Hypothalamus (tissue), 51 donors: Measurements from ENCODE around the gene MAP3K20.
A peak's percentile ranks its signal among the peaks of the same experiment; 100 is the strongest.
"Not testable (repeated sequence)": the region's sequence is repeated elsewhere in the genome, so short reads cannot be mapped to it uniquely, and the experiment has no call there.

Experiments used
- DNase-seq, 51 donors: peaks; one replicate each; lab custom pipeline; 2025; lab: John Stamatoyannopoulos, UW

The MAP3K20 gene

DNA sequence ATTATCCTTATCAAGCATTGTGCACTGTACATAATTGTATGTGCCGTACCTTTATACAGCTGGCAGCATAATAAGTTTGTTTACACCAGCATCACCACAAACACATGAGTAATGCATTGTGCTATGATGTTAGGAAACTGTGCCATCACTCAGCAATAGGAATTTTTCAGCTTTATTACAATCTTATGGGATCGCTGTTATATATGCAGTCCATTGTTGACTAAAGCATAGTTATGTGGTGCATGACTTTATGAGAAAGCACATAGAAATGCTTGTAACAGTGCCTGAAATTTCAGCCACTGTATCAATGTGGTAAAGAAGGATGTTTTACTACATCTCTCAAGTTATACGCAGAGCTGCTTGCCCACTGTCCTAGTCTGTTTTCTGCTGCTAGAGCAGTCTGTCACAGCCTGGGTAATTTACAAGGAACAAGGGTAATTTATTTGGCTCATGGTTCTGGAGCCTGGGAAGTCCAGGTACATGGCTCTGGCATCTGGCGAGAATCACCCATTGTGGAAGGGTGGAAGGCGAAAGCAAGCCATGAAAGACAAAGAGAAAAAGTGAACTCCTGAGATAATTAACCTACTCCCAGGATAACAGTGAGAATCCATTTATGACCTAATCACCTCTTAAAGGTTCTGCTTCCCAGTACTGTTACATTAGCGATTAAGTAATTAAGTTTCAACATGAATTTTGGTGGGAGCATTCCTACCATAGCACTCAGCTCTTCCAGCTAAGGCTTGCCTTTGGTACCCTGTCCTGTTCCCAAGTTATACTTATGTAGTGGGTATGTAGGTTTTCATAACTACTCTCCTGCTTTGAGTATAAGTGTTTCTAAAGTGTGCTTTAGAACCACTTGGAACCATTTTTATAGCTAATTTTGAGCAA is 4.6 kb downstream of the MAP3K20 start:
- DNase-seq: no peak

DNA sequence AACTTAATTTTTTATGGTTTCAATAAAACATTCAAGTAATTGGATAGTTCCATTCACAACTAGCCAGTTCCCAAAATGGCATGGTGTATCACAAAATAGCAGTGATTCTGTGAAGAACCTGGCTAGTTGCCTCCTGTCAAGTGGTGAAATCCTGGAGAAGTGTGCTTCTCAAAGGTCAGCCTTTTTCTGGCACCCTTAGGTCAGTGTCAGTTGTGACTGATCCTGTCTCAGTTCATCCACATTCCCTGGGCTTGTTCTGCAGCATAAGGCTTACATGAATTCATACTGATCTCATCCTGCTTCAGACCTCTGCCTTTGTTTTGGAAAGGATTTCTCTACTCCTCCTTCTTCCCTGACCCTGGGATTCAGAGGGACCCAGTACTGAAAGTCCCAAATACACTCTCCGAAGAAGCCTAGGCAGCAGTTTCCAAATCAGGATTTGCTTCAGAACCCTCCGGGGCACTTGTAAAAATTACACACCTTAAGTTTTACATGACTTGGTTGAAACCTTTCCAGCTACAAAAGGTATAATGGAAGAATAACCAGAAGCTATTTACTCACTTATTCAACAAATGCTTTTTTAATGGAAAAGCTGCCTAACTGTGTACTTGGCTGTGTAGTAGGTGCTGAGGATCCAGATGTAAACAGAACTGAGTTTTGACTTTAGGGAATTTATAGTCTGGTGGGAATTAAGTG is 11.0 kb downstream of the MAP3K20 start:
- DNase-seq: no peak

DNA sequence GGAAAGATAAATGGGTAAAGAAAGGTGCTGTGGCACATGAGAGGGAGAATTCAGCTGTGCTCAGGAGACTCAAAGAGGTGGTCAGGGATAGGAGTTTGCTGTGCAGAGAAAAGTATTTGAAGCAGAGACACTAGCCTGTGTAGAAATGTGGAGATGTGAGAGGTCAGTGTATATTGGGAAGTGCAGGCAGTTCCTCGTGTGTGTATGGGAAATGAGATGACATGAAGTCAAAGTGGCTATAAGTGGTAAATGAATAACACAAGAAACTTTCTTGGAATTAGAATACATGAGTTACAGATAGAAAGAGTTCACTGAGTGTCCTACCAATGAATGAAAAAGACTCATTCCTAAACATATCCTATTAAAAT is 11.6 kb downstream of the MAP3K20 start:
- no peak for DNase-seq

DNA sequence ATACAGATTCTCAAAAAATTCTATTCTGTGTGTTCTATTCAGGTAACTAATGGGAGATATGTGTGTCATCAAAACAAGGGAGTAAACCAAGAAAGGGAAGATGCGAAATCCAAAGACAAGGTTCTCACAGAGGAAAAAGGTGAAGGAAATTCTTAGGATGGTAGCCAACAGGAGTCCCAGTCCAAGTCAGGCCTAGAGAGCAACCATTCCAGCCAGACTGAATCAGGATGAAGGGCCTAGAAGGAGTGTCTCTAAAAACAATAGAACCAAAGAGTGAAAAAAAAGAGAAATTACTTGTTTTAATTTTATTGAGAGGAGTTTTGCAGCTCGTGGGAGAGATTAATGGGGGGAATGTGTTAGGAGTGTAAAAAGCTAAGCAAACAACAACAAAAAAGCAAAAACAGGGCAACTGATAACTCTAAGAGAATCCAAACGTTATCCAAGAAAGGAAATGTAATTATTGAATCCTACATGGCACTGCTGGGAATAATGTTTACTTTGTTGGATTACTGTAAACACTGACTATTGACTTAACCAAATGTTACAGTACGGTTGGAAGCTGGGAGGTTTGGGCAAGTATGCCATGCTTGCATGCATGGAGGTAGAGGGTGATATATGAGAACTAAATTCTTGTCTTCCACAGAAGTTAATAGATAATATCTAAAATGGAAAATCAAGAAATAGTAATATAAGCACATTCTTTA is 12.3 kb downstream of the MAP3K20 start:
- DNase-seq: no peak

DNA sequence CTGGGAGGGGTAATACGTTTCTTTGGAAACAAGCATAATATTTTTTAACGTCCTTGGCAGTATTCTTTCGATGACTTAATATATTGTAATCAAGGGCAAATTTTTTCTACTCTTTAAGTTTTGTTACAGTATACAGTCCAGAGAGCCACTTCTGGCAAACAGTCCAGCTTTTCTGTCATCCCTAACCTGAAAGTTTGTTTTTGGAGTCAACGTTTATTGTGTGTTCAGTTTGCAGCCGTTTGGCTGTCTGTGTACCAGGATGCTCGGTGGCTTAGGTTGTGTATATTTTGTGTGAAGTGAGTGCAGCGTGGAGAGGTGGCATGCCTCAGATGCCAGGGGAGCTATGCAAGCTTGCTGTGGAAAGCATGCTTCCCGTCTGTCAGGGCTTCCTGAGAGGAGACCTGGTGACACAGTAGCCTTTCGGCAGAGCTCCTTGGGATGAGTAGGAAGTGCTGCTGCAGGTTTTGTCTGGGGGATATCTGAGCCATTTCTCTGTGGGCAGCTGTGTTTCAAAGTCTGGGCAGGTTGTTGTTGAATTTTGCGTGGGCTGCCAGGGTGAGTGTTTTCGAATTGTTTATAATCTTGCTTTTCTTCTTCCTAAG is 14.7 kb downstream of the MAP3K20 start:
- peak in 1 of 51 donors; percentile 4 for DNase-seq

DNA sequence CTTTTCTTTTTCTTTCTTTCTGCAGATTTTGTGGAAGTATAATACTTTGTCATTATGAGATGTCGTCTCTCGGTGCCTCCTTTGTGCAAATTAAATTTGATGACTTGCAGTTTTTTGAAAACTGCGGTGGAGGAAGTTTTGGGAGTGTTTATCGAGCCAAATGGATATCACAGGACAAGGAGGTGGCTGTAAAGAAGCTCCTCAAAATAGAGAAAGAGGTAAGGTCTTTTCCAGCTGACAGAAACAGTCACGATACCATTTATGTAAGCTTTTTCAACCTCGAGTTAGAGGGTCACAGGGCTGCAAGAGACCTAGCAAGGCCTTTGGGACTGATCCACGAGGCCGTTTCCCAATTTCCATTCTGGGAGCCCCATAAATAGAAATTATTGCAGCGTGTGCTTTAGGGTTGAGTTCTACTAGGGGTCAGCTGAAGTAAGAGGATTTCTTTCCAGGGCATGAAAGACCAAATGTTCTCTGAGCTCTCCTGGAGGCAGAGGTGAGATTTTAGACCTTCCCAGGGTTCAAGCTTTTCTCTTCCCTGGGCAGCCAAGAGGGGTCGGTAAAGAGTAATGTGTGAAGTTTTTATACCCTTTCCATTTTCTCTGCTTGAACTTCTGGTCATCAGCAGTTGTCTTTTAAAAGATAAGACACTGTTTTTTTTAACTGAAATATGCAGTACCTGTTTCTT is 15.5 kb downstream of the MAP3K20 start:
- DNase-seq: no peak

DNA sequence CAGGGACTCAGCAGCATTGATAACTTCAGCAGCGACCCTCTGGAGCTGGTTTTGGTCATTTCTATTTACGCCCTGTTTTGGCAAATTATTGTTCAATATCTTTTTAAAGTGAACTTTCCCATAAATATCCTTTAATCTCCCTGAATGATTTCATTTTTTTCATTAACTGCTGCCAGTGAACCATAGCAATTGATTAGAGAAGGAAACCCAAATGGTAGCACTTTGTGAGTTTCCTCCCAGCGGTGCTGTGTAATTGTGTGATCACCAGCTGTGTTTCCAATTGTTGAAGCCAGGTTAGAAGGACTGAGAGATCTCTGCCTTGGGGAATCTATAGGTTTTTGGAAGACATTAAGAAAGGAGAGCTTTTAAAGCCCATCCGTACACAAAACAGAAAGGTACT is 16.3 kb downstream of the MAP3K20 start:
- DNase-seq: no peak

DNA sequence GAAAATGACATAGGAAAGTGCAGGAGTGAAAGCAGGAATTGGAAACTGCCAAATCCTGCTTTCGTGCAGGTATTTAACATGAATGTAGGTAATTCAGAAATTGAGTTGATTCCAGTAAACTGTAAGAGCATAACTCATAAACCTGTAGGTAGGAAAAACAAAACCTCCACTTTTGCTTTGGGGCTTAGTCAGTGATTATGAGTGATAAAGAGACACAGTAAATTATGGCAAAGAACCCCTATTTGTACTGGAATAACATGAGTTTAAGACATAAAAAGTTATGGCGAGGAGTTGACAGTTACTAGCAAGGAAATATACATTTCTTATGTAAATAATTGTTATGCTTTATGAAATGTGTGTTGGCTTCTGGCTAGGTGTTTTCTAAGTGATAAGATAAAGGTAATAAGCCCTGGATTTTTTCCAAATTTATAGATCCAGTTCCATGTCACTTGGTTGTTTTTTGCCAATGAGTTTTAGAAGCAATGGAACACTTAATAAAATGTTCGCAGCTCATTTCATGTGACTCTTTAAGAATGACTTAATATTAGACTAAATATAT is 17.3 kb downstream of the MAP3K20 start:
- DNase-seq: no peak

DNA sequence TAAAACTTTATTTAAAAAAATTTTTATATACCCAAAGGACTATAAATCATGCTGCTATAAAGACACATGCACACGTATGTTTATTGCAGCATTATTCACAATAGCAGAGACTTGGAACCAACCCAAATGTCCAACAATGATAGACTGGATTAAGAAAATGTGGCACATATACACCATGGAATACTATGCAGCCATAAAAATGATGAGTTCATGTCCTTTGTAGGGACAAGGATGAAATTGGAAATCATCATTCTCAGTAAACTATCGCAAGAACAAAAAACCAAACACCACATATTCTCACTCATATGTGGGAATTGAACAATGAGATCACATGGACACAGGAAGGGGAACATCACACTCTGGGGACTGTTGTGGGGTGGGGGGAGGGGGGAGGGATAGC is 18.0 kb downstream of the MAP3K20 start:
- DNase-seq: not testable (repeated sequence)

DNA sequence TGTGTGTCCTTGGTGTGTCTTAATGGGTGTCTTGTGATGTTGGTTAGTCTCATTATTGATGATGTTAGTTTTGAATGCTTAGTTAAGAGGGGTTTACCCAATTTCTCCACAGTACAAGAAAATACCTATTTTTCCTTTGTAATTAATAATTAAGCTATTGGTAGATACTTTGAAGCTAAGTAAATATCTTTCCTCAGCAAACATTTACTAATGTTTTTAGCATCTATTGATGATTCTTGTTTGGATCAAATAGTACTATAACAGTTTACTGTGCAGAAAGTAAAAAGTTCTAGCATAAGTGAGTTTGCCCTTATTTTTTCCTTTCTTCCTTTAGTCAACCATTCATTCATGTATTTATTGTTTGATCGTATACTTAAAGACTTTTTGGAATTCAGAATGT is 19.1 kb downstream of the MAP3K20 start:
- DNase-seq: no peak

DNA sequence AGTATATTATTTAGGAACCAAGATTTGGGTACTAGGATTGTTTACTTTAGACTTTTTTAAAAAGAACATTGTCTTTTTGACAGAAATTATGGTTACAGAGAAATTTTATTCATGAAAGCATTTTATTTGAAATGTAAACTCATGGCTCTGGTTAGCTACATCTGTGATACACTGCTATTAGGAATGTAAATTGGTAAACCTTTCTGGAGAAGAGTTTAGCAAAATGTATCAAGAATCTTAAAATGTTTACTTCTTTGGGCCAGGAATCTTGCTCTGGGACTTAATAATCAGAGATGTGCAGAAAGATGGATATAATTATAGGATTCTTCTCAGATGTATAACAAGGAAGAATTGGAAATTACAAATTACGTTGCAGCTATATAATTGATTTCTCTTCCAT is 19.7 kb downstream of the MAP3K20 start:
- DNase-seq: no peak

DNA sequence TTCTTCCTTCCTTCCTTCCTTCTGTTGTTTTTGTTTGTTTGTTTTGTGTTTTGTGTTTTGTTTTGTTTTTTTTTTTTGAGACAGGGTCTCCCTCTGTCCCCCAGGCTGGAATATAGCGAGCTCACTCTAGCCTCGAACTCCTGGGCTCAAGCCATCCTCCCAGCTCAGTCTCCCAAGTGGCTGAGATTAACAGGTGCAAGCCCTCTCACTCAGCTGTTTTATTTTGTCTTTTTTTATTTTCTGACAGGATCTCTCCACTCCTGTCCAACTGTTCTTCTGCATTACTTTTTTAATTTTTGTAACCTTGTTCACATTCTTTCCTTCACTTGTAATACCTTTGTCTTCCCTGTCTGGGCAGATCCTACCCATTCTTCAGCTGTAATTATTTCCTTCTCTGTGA is 23.6 kb downstream of the MAP3K20 start:
- DNase-seq: no peak

DNA sequence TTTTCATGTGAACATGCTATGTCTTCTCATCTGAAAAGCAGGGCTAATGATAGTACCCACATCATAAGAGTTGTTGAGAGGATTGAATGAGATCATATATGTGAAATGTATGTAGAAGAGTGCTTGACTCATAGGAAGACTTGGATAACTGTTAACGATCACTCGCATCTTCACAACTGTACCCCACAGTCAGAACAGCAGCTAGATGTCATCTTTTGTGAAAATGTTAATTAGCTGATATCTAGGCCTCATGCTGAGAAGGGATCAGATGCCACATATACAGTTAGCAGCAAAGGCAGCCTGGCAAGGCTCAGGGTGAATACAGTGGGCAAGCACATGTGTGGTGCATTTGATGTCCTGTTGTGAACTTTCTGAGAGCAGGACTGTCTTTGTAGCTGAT is 24.2 kb downstream of the MAP3K20 start:
- no peak for DNase-seq

DNA sequence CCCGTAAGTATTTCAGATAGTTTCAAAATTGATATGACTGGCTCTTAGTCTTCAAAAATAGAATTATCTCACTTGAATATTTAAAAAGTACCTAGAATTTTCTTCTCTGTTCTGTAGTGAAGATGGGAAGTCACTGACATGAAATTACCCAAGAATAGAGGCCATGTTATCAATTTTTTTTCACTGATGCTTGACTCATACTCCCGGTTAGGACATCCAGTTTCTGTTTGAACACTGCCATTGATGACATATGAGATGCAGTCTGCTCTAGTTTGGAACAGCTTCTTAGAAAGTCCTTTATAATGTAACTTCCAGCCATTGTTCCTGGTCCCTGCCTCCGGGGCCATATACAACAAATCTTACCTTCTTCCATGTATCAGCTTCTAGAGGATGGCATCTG is 26.0 kb downstream of the MAP3K20 start:
- DNase-seq: no peak

DNA sequence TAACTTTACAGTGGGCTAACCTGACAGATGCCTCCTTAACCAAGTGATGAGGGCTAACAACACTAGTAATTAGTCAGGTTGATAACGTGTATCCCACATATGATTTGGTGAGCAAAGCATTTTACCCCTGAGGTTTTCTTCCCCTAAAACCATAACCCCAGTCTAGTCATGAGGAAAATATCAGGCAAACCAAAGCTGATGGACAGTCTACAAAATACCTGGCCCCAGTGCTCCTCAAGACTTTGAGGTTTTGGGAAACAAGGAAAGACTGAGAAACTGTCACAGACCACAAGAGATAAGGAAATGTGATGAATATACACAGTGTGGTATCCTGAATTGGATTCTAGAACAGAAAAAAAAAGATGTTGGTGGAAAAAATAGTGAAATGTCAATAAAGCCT is 28.5 kb downstream of the MAP3K20 start:
- DNase-seq: no peak

DNA sequence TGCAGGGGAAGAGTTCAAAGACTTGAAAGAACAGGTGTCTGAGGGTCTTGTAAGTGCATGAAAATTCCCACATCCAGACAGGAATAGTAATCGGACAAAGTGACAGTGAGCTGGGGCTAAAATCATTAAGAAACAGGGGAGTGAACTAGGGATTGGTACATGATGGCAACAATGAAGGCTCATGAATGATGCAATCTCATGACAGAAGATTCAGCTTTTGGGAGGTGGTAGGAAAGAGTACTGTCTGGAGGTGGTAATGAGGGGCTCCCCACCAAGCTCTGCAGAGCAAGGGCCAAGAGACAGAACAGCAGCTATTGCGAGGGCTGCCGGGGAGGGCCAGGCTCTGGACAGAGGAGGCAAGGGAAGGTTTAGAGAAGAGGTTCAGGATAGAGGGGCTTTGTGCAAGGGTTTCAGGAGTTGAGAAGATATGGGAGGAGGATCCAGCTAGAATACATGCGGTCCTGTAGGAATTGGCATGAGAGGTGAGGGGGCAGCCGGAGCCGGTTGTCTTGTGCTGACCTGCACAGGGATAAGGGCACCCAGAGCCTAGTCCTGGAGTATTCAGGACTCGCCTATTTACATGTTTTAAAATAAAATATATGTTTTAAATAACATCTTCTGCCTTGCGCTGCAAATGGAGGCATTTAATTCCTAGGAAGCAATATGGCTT is 31.4 kb downstream of the MAP3K20 start:
- no peak for DNase-seq

DNA sequence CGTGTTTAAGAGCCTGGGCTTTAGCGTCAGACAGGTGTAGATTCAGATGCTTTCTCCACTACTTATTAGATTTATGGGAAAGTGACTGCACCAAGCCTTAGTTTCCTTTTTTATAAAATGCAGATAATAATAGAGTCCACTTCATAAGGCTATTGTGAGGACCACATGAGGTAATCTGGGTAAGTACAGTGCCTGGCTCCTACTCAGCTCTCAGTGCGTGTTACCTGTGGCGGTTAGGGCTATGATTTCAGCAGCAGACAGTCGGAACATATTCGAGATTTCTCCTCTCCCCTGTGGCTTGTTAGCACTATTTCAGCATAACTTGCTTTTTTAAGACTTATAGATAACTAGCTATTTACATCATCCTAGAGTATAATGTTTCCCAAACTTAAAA is 32.0 kb downstream of the MAP3K20 start:
- DNase-seq: no peak

DNA sequence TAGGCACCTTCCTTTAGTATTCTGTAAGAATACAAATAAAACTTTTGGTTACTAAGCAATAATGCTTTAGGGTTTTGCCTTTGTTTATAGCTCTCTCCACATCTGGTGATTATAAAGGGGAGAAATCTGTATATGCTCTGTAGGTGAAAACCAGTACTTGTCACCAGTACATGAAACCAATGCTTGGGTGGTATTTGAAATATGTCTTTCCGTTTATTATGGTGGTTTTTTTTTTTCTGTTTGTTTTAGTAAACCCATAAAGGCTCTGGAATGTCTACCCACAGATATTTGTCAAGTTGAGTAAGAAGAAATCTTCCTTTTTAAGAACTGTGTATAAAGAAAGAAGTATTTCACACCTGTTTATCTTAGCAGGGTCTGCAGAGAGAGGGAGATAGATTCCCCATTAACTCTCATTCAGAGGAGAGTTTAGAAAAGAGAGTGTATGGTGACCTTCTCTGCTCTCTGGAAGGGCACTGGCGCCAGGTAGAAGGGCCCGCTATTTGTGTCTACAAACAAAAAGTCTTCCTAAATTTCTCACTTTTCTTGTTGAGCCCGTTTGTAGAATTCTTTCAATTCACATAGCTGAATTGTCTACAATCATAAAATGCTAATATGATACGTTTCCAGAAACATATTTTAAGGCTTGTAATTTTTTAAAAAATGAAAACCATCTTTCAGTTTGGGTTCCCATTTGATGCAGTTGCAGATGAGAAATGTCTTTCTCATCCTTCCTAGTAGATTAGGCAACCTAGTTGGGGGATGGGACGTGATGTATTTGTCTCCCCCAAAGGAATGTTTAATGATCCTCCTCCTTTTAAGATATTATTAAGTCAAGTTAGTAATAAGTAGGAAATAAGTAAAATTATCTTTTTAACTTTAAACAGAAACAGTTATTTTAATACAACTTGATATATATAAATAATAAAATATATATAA is 33.9 kb downstream of the MAP3K20 start:
- DNase-seq: no peak

DNA sequence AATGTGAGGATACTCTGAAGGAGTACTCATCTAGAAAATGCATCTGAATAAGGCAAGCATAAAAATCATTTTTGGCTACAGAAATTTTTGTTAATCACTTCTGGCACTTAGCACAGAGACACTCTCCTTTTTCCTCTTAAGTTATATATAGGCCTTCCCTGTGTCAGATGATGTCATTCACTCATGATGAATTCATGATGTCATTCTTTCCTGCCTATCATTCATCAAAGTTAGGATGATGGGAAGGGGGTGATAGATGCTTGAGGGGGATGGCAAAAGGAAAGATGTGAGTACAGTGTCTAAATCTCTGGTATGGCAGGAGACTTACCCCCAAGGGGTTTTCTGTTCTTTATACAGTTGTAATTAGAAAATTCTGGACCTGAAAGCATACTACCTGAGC is 42.0 kb downstream of the MAP3K20 start:
- no peak for DNase-seq
